HEK293 (cell line): ENCODE results near the gene SPECC1L.

Source experiments
- CTCF ChIA-PET: fragments of 350-600 bp; formaldehyde crosslinking; extraction: SDS; loops from one replicate; lab custom pipeline; 2021; ENCODE audit warnings: antibody characterized with exemption; lab: Yijun Ruan, JAX
- POLR2A ChIA-PET: fragments of 300-600 bp; formaldehyde crosslinking; extraction: SDS; loops from one replicate; lab custom pipeline; 2020; ENCODE audit warnings: antibody characterized with exemption, inconsistent platforms; lab: Yijun Ruan, JAX
- H3K27ac ChIP-seq: fragments of 200-500 bp; sonication (Bioruptor generic); 2 replicates; pipeline ENCODE4 v1.5.1; 2014; ENCODE audit warnings: low read depth, low read length, control low read depth, inconsistent platforms; ENCODE audit errors: extremely low read depth
- H3K36me3 ChIP-seq, 2 experiments: fragments of 200-500 bp in 1 of 2; sonication (Bioruptor generic) in 1 of 2; 1 replicate in 1 of 2; 2 replicates in 1 of 2; pipeline ENCODE4 v1.5.1; 2014 to 2017; ENCODE audit warnings: inconsistent platforms in 2 of 2, low read length in 2 of 2; ENCODE audit not compliant: control insufficient read depth in 2 of 2, insufficient read depth in 1 of 2
- H3K4me1 ChIP-seq: fragments of 200-500 bp; sonication (Bioruptor generic); 2 replicates; pipeline ENCODE4 v1.5.1; 2014; ENCODE audit warnings: mild to moderate bottlenecking, low read length, inconsistent platforms; ENCODE audit not compliant: control insufficient read depth, insufficient read depth
- H3K4me3 ChIP-seq: 2 replicates; pipeline ENCODE4 v1.5.1; 2011; ENCODE audit warnings: low read depth, mild to moderate bottlenecking, control low read depth, low read length, moderate library complexity
- H3K9me3 ChIP-seq: fragments of 200-500 bp; sonication (Bioruptor generic); 2 replicates; pipeline ENCODE4 v1.5.1; 2014; ENCODE audit warnings: low read depth, low read length, inconsistent platforms; ENCODE audit not compliant: control insufficient read depth, insufficient read depth
- ELK4 ChIP-seq: IDR thresholded peaks from 2 replicates; pipeline ENCODE4 v1.6.1; 2011; ENCODE audit warnings: mild to moderate bottlenecking, low read depth, low read length, borderline replicate concordance
- GLI4 ChIP-seq: fragments of 450-650 bp; formaldehyde crosslinking; IDR thresholded peaks from 2 replicates; pipeline ENCODE4 v1.5.1; 2016; ENCODE audit warnings: missing biosample characterization, missing genetic modification characterization
- GLIS2 ChIP-seq: fragments of 450-650 bp; formaldehyde crosslinking; IDR thresholded peaks from 2 replicates; pipeline ENCODE4 v1.5.1; 2016; ENCODE audit warnings: missing biosample characterization, missing genetic modification characterization
- KLF1 ChIP-seq: fragments of 450-650 bp; formaldehyde crosslinking; IDR thresholded peaks from 2 replicates; pipeline ENCODE4 v1.5.1; 2016; ENCODE audit warnings: missing biosample characterization, missing genetic modification characterization
- SCRT1 ChIP-seq: fragments of 450-650 bp; formaldehyde crosslinking; IDR thresholded peaks from 2 replicates; pipeline ENCODE4 v1.5.1; 2016; ENCODE audit warnings: missing biosample characterization, missing genetic modification characterization, borderline replicate concordance
- ZBTB20 ChIP-seq: fragments of 450-650 bp; formaldehyde crosslinking; IDR thresholded peaks from 2 replicates; pipeline ENCODE4 v1.5.1; 2016; ENCODE audit warnings: missing biosample characterization, missing genetic modification characterization
- ZBTB21 ChIP-seq: fragments of 450-650 bp; formaldehyde crosslinking; IDR thresholded peaks from 2 replicates; pipeline ENCODE4 v1.5.1; 2017; ENCODE audit warnings: missing biosample characterization, missing genetic modification characterization
- ZBTB48 ChIP-seq: fragments of 450-650 bp; formaldehyde crosslinking; IDR thresholded peaks from 2 replicates; pipeline ENCODE4 v1.5.1; 2016; ENCODE audit warnings: missing biosample characterization, missing genetic modification characterization
- ZFP41 ChIP-seq: fragments of 450-650 bp; formaldehyde crosslinking; IDR thresholded peaks from 2 replicates; pipeline ENCODE4 v1.5.1; 2016; ENCODE audit warnings: missing biosample characterization, missing genetic modification characterization, borderline replicate concordance
- ZNF16 ChIP-seq: fragments of 450-650 bp; formaldehyde crosslinking; IDR thresholded peaks from 2 replicates; pipeline ENCODE4 v1.5.1; 2016; ENCODE audit warnings: low read depth, missing biosample characterization, missing genetic modification characterization
- ZNF19 ChIP-seq: fragments of 450-650 bp; formaldehyde crosslinking; IDR thresholded peaks from 2 replicates; pipeline ENCODE4; 2016; ENCODE audit warnings: missing biosample characterization, missing genetic modification characterization, low read depth
- ZNF2 ChIP-seq: fragments of 450-650 bp; formaldehyde crosslinking; IDR thresholded peaks from 2 replicates; pipeline ENCODE4 v1.5.1; 2016; ENCODE audit warnings: missing biosample characterization, missing genetic modification characterization
- ZNF211 ChIP-seq: fragments of 450-650 bp; formaldehyde crosslinking; IDR thresholded peaks from 2 replicates; pipeline ENCODE4 v1.5.1; 2016; ENCODE audit warnings: low read depth, missing biosample characterization, missing genetic modification characterization
- ZNF324 ChIP-seq: fragments of 450-650 bp; formaldehyde crosslinking; IDR thresholded peaks from 2 replicates; pipeline ENCODE4 v1.5.1; 2016; ENCODE audit warnings: missing biosample characterization, missing genetic modification characterization
- ZNF391 ChIP-seq: fragments of 450-650 bp; formaldehyde crosslinking; IDR thresholded peaks from 2 replicates; pipeline ENCODE4 v1.5.1; 2016; ENCODE audit warnings: low read depth, missing biosample characterization, missing genetic modification characterization, borderline replicate concordance
- ZNF426 ChIP-seq: fragments of 450-650 bp; formaldehyde crosslinking; IDR thresholded peaks from 2 replicates; pipeline ENCODE4 v1.5.1; 2017; ENCODE audit warnings: missing biosample characterization, missing genetic modification characterization, mild to moderate bottlenecking, inconsistent platforms, moderate library complexity
- ZNF433 ChIP-seq: fragments of 450-650 bp; formaldehyde crosslinking; IDR thresholded peaks from 2 replicates; pipeline ENCODE4 v1.5.1; 2016; ENCODE audit warnings: missing biosample characterization, missing genetic modification characterization, low read depth
- ZNF561 ChIP-seq: fragments of 450-650 bp; IDR thresholded peaks from 2 replicates; pipeline ENCODE4 v1.5.1; 2018; ENCODE audit warnings: missing biosample characterization, missing genetic modification characterization, borderline replicate concordance
- ZNF596 ChIP-seq: fragments of 450-650 bp; IDR thresholded peaks from 2 replicates; pipeline ENCODE4 v1.5.0; 2018; ENCODE audit warnings: missing biosample characterization, mild to moderate bottlenecking, missing genetic modification characterization, moderate library complexity
- ZNF600 ChIP-seq: fragments of 450-650 bp; formaldehyde crosslinking; IDR thresholded peaks from 2 replicates; pipeline ENCODE4 v1.5.1; 2016; ENCODE audit warnings: missing biosample characterization, missing genetic modification characterization
- ZNF677 ChIP-seq: fragments of 450-650 bp; IDR thresholded peaks from 2 replicates; pipeline ENCODE4 v1.5.0; 2018; ENCODE audit warnings: missing biosample characterization, mild to moderate bottlenecking, missing genetic modification characterization, moderate library complexity
- ZNF707 ChIP-seq: fragments of 450-650 bp; formaldehyde crosslinking; IDR thresholded peaks from 2 replicates; pipeline ENCODE4 v1.5.1; 2016; ENCODE audit warnings: missing biosample characterization, missing genetic modification characterization
- ZNF777 ChIP-seq: fragments of 450-650 bp; formaldehyde crosslinking; IDR thresholded peaks from 2 replicates; pipeline ENCODE4 v1.5.1; 2017; ENCODE audit warnings: missing biosample characterization, missing genetic modification characterization, borderline replicate concordance
- ZNF785 ChIP-seq: fragments of 450-650 bp; formaldehyde crosslinking; IDR thresholded peaks from 2 replicates; pipeline ENCODE4 v1.5.1; 2016; ENCODE audit warnings: missing biosample characterization, missing genetic modification characterization
- ZNF792 ChIP-seq: fragments of 450-650 bp; formaldehyde crosslinking; IDR thresholded peaks from 2 replicates; pipeline ENCODE4 v1.5.1; 2016; ENCODE audit warnings: missing biosample characterization, missing genetic modification characterization
- ZXDB ChIP-seq: fragments of 450-650 bp; formaldehyde crosslinking; IDR thresholded peaks from 2 replicates; pipeline ENCODE4 v1.5.1; 2016; ENCODE audit warnings: missing biosample characterization, missing genetic modification characterization
- TF ChIP-seq, protein P1 (sequence below): fragments of 450-650 bp; formaldehyde crosslinking; IDR thresholded peaks from 2 replicates; pipeline ENCODE4 v1.5.1; 2016; ENCODE audit warnings: missing biosample characterization, missing genetic modification characterization, low read depth
- TF ChIP-seq, protein P2 (sequence below): fragments of 450-650 bp; formaldehyde crosslinking; IDR thresholded peaks from 2 replicates; pipeline ENCODE4 v1.5.1; 2016; ENCODE audit warnings: missing biosample characterization, missing genetic modification characterization

SPECC1L gene

DNA sequence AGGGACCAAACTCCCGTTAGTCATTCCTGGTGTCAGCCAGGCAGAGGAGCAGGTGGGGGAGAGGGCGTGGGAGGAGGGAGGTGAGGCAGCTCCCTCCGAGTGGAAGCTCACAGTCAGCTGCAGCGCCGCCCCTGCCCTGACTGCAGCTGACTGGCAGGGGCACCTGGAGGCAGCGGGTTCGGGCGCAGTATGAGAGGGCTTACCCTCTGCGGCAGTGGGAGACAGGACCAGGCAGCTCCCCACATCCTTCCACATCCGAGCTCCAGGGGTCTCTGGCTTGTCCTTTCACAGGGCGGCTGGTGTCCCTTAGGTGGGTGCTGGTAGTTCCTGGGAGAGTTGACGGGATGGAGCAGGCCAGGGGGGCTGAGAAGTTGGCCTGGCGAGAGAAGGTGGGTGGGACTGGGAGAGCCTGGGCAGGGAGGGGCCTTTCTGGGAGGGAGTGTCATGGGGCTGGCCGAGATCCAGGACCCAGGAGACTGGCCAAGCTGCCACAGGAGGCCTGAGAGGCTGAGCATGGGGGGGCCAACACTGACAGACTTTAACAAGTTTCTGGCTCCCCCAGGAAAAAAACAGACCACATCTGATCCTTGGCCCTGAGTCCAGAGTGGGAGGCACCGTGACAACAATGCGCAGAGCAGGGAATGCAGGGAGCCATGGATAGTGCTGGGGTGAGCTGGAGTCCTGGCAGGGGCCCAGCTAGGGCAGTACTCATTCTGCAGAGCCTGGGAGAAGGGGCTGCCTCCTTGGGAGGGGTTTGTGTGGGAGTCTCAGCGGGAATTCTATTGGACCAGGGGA is 161.6 kb downstream of the SPECC1L start (continued):
- no peak for TF ChIP-seq ZBTB20
- peak; percentile 68 for TF ChIP-seq GLIS2 (tag by site-specific recombination)
- TF ChIP-seq ZNF2: no peak
- no peak for TF ChIP-seq ZNF391 (tag by site-specific recombination)
- TF ChIP-seq ZNF426: no peak
- TF ChIP-seq ZNF19: no peak
- no peak for TF ChIP-seq ZNF707 (tag by site-specific recombination)
- TF ChIP-seq ZNF16: peak; percentile 76
- TF ChIP-seq ZNF561 (tag by site-specific recombination): no peak
- no peak for TF ChIP-seq SCRT1 (tag by site-specific recombination)
- TF ChIP-seq, all 188 proteins: peak for 13

GRCh38 chr22:24433001-24433827 is 162.6 kb downstream of the SPECC1L start:
- CTCF ChIA-PET: interaction anchor here (0.6 to 2.6 kb wide), 4 partner anchors 9 to 89 kb away, joined by 3 to 9 read pairs (median 4); no protein-coding TSS in a partner anchor
- POLR2A ChIA-PET: interaction anchor here (1.1 to 1.3 kb wide), 2 partner anchors 12 to 34 kb away, joined by 3 read pairs; no protein-coding TSS in a partner anchor
- TF ChIP-seq KLF1 (tag by site-specific recombination) (no peak), ZFP41 (tag by site-specific recombination) (no peak), ZNF777 (tag by site-specific recombination) (no peak), ZNF596 (tag by site-specific recombination) (no peak), ZNF677 (tag by site-specific recombination) (no peak), ZBTB21 (tag by site-specific recombination) (no peak), ZXDB (tag by site-specific recombination) (no peak), ZBTB20 (no peak), ZBTB48 (tag by site-specific recombination) (no peak), ZNF785 (tag by site-specific recombination) (no peak), ZNF211 (tag by site-specific recombination) (no peak), GLI4 (tag by site-specific recombination) (no peak), ZNF16 (no peak), ZNF600 (tag by site-specific recombination) (no peak), ELK4 (no peak), ZNF433 (tag by site-specific recombination) (no peak), ZNF792 (tag by site-specific recombination) (no peak), ZNF324 (tag by site-specific recombination) (no peak)
- TF ChIP-seq, protein P1, sequence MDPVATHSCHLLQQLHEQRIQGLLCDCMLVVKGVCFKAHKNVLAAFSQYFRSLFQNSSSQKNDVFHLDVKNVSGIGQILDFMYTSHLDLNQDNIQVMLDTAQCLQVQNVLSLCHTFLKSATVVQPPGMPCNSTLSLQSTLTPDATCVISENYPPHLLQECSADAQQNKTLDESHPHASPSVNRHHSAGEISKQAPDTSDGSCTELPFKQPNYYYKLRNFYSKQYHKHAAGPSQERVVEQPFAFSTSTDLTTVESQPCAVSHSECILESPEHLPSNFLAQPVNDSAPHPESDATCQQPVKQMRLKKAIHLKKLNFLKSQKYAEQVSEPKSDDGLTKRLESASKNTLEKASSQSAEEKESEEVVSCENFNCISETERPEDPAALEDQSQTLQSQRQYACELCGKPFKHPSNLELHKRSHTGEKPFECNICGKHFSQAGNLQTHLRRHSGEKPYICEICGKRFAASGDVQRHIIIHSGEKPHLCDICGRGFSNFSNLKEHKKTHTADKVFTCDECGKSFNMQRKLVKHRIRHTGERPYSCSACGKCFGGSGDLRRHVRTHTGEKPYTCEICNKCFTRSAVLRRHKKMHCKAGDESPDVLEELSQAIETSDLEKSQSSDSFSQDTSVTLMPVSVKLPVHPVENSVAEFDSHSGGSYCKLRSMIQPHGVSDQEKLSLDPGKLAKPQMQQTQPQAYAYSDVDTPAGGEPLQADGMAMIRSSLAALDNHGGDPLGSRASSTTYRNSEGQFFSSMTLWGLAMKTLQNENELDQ (tag by site-specific recombination): no peak
- TF ChIP-seq, protein P2, sequence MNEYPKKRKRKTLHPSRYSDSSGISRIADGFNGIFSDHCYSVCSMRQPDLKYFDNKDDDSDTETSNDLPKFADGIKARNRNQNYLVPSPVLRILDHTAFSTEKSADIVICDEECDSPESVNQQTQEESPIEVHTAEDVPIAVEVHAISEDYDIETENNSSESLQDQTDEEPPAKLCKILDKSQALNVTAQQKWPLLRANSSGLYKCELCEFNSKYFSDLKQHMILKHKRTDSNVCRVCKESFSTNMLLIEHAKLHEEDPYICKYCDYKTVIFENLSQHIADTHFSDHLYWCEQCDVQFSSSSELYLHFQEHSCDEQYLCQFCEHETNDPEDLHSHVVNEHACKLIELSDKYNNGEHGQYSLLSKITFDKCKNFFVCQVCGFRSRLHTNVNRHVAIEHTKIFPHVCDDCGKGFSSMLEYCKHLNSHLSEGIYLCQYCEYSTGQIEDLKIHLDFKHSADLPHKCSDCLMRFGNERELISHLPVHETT: no peak
- Histone ChIP-seq H3K4me1 (no peaks in the 10 kb centered on the region), H3K9me3 (no peaks in the 10 kb centered on the region), H3K27ac (no peak overlapping the region), H3K36me3 (no peaks in the 10 kb centered on the region), H3K4me3 (no peak overlapping the region)
